Esophagus mucosa (tissue), 1 donor: Measurements from ENCODE around the gene SLPI. TPM values are rescaled to one million over a fixed set of nuclear protein-coding genes. Genes with fewer than 3 reads are reported as not detected.

Experiments
- ATAC-seq: fragments of 200-7000 bp; cut with Tn5 transposase; one replicate; pipeline ENCODE4 v1.9.1; 2020
- total RNA-seq: library from RNA; stranded (reverse); gene quantifications from one replicate; pipeline ENCODE4 v1.2.4, GENCODE V29; 2023
- donor health status: DM: yes; HTN: yes; CAD: no.

Gene SLPI, protein sequence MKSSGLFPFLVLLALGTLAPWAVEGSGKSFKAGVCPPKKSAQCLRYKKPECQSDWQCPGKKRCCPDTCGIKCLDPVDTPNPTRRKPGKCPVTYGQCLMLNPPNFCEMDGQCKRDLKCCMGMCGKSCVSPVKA
- total RNA-seq: 864 TPM

DNA sequence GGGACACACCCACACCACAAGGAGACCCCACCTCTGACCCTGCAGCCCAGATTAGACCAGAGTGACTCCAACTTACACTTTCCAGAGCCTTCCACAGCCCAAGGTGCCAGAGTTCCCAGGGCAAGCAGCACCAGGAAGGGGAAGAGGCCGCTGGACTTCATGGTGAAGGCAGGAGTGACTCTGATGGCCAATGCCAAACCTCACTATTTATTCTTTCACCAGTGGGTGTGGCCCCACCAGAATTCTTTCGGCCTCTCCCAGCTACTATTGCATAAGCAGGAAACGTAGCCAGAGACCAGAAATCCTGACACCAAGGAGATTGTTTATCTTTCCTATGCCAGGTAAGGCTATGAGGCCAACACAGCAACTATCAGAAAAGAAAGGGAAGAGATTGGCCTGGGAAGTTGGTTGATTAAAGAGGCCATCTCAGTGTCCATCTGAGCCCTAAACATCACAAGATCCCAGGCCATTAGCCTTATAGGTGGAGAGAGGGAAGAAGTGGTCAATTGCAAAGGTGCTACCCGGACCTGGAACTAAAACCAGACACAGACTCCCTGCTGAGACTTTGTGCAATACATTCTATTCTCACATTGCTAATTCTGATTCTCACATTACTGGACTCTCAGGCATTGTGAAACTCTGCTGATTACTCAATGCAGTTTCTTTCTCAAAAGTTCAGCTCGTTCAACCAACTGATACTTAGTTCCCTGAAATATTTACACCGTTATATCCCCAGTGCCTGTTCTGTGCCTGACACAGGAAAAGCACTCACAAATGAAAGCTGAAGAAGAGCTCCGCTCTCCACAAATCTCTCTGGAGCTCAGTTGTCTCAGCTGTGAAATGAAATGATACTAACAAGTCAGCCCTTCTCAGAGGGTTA is at the start of gene SLPI:
SLPI (minus strand) TSS at position 182 of the 880 bp plus-strand sequence; CDS start at position 161, 21 bp downstream.
- ATAC-seq: peak; percentile 79

- no peak for ATAC-seq
Measured at GRCh38 chr20:45303586-45304463, 49.5 kb upstream of the SLPI start.

GRCh38 chr20:45301824-45302271 is 47.5 kb upstream of the SLPI start:
- ATAC-seq: no peak

DNA sequence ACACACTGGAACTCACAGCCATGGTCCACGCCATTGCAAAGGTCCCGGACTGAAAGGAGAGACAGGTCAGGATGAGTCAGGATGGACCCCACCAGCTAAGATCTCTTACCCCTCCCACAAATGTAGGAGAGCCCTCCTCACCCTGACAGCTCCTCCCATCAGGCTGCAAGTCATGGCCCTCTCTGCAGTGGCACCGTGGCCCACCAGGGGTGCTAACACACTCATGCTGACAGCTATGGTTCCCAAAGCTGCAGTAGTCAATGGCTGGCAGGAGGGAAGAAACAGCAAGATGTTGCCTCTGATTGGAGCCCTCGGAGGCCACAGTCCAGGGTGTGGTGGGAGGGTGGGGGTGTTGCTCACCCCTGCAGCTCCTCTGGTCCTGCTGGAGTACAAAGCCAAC is 46.6 kb upstream of the SLPI start:
- peak; percentile 43 for ATAC-seq

DNA sequence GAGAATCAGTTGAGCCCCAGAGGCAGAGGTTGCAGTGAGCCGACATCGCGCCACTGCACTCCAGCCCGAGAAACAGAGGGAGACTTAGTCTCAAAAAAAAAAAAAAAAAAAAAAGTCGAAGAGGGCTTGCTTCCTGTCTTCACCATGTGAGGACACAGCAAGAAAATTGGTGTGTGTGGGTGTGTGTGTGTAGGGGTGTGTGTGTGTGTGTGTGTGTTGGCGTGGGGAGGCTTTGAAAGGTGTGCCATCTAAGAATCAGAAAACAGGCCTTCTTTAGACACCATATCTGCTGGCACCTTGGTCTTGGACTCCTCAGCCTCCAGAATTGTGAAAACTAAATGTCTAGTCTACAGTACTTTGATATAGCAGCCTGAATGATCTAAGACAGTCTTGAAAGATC is 45.4 kb upstream of the SLPI start:
- no peak for ATAC-seq

DNA sequence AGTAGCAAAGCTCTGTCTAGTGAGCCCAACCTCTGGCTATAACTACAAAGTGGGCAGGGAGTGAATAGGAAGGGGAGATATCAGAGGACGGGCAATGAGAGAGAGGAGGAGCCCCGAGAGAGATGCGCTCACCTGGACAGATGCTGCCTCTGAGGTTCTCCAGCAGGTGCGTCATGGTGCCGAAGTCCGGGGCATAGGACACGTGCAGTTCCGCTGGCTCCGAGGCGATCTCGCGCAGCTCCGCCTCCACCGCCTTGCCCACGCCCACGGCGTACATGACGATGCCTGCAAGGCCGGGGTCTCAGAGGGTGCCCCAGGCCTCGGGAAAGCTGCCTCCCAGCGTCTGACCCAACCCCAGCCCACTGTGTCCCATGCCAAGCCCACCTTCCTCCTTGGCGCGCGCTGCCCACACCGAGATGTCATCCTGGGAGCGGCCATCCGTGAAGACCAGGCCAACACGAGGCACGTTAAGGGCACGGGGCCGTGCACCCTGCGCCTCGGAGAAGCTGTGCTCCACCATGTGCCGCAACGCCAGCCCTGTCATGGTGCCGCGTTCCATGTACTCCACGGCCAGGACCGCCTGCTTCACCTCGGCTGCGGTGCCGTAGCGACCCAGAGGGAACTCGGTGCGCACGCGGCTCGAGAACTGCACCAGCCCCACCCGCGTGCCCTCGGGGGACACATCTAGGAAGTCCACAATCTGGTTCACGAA is 43.6 kb upstream of the SLPI start:
- no peak for ATAC-seq

DNA sequence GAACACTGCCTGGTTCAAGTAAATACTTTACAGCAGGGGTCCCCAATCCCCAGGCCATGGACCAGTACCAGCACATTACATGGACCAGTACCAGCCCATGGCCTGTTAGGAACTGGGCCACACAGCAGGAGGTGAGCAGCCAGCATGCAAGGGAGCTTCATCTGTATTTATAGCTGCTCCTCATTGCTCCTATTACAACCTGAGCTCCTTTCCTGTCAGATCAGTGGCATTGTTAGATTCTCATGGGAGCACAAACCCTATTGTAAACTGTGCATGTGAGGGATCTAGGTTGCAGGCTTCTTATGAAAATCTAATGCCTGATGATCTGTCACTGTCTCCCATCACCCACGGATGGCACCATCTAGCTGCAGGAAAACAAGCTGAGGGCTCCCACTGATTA is 40.3 kb upstream of the SLPI start:
- no peak for ATAC-seq

GRCh38 chr20:45294003-45294368 is 39.6 kb upstream of the SLPI start:
- ATAC-seq: no peak

DNA sequence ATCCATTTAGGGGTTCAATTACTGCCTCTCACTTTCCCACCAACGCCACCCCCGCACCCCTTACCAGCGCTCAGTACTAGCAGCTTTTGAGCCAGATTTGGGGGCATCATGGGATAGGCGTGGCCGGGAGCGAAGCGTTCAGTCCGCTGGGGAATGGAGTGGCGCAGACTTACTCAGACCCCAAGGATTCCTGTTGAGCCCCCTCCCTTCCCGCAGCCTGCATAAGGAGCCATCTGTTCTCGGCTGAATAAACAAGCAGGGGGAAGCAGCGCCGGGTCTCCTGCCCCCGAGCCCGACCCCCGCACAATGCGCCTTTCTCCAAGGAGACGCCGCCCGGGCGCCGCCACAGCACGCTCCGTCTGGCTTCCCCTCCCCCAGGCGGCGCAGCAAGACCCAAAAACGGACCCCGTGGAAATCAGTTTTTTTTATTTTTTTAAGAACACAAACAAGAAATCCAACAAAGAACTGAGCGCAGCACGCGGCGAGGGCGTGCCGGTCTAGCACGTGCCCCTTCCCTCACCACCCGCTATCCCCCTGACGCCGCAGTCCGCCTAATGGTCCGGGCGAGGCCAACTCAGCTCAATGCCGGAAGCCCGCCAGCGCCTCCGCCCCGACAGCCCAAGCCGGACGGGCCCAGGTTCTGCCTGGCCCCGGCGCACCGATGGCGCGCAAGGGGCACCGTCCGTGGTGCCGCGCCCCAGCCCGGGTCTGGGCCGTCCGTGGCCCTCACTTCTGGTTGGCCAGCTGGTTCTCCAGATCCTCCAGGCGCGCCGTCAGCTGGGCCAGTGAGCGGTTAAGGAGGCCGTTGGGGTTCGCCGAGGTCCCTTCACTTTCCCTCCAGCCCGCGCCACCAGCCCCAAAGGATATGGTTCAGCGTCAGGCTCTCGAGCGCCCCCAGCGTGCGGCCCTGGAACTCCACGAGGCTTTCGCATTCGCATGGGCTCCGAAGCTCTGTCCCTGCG is 39.0 kb upstream of the SLPI start:
- peak; percentile 81 for ATAC-seq

DNA sequence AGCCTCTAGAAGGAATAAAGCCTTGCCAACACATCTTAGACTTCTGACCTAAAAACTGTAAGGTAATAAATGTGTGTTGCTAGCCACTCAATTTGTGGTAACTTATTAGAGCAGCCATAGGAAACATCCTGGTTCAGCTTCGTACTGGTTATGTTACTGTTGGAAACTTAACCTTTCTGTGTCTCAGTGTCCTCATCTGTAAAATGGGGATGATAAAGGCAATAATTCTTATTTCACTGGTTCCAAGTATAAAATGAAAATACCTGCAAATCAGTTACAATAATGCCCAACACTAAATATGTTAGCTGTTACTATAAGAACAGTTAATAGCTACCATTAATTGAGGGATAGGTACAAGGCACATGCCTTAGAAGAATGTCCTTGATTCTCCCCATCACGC is 38.0 kb upstream of the SLPI start:
- no peak for ATAC-seq

- no peak for ATAC-seq
Measured at GRCh38 chr20:45291526-45291925, 37.2 kb upstream of the SLPI start.

GRCh38 chr20:45290677-45291355 is 36.5 kb upstream of the SLPI start:
- ATAC-seq: peak; percentile 65

DNA sequence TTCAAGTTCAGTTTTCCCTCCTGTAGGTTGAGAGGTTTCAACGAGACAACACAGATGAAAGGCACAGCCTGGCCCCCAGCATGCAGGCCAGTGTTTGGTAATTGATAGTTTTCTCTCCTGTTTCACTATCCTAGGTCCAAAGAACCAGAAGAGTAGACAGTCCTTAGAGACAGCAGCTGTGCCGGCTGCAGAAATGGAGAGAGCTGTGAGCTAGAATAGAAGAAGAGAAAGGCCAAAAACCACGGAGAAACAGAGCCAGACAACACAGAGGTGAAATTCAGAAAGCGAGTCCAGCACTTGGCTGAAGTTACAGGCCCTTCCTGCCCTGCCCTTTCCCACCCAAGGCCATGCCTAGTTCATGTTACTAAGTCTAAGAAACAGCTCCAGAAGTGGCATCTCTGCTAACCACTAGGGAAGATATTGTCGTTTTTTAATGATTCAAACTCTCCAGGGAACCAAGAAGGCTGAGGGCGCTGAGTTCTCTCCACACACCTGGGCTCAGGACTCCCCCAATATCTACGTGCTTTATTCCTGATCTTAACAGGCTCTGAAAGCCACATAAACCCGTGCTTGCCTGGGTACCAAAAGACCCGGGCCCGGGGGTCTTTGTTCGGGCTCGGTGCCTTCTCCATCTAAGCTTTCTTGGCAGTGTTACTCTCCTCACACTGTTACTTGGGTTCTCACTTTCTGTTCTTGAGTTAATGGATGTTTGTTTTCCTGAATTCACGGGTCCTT is 35.7 kb upstream of the SLPI start:
- ATAC-seq: no peak

GRCh38 chr20:45288860-45289259 is 34.5 kb upstream of the SLPI start:
- ATAC-seq: no peak

GRCh38 chr20:45288376-45288775 is 34.0 kb upstream of the SLPI start:
- ATAC-seq: no peak

- ATAC-seq: peak; percentile 85
Measured at GRCh38 chr20:45283551-45284057, 29.2 kb upstream of the SLPI start.

DNA sequence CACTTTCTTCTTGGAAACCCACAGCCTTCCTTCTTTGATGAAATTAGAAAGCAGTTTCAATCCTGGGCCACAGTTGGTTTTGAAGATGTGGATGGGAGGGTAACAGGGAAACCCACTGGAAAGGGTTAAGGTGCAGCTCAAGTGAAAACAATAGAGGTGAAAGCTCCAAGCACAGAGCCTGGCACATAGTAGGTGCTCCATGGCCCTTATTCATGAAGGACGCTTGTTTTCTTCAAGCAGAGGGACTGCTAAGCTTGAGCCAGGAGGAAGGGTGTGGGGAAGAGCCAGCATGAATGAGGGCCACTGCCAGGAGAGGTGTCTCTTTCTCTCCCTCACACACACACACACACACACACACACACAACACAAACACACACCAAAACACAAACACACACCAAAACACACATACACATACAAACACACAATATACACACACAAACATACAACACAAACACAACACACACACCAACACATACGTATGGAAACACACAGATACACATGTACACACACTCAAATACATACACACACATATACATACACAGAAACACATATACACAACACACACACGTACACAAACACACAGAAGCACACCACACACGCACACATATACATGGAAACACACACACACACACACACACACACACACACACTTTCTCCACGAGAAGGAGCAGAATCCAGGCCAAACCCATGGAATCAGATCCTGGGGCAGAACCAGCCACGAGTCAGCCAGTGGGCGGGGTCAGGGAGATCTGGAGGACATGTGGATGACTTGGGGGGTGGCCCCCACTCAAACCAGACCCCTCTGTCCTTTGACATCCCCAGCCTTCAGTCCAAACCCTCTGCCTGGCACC is 28.6 kb upstream of the SLPI start:
- no peak for ATAC-seq

DNA sequence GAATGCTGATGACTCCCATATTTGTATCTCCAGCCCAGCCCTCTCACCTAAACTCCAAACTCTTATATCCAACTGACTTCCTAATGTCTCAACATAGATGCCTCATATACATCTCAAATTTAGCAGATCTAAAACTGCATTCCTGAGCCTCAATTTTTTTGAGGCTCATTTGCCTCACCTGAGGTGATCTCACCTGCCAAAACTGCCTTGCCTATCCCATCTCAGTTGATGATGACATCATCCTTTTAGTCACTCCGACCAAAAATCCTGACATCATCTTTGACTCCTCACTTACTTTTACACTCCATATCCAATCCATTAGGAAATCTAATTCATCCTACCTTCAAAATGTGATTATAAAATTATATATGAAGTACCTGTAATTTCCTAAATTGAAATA is 25.6 kb upstream of the SLPI start:
- ATAC-seq: peak; percentile 41

DNA sequence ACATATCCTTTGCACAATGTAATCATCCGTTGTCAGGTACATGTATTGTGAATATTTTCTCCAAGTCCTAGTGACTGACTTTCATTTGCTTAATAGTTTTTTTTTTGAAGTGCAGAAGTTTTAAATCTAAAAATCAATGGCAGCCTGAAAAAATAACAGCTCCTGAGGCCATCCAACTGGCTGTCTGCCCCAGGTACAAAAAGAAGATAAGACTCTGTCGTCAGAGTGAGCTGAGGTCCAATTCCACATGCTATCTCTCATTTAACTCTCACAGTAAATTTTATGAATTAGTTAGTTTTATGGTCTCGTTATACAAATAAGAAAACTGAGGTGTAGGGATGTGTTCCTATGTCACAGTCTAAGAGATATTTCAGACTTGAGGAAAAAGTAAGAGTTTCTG is 21.0 kb upstream of the SLPI start:
- no peak for ATAC-seq
